Smooth muscle cell (in vitro differentiated cells): ENCODE measurements around the gene RBX1. TPM values are rescaled to one million over a fixed set of nuclear protein-coding genes. Genes with fewer than 3 reads are reported as not detected.

Experiments
- DNase-seq: peaks from one replicate; lab custom pipeline; 2025; ENCODE audit not compliant: unreplicated experiment; lab: John Stamatoyannopoulos, UW
- H2AFZ ChIP-seq: fragments of 200-600 bp; sonication (generic); 2 replicates; pipeline ENCODE4 v1.6.0; 2016; ENCODE audit warnings: antibody characterized with exemption, low read depth, mild to moderate bottlenecking
- H3F3A ChIP-seq: fragments of 200-600 bp; sonication (generic); 2 replicates; pipeline ENCODE4 v1.6.0; 2017; ENCODE audit warnings: antibody characterized with exemption, low read depth
- H3K27ac ChIP-seq: fragments of 200-600 bp; sonication (generic); 2 replicates; pipeline ENCODE4 v1.5.1; 2016; ENCODE audit warnings: low read depth, mild to moderate bottlenecking
- H3K27me3 ChIP-seq: fragments of 200-600 bp; sonication (generic); 2 replicates; pipeline ENCODE4 v1.6.1; 2016; ENCODE audit warnings: low read depth, mild to moderate bottlenecking
- H3K36me3 ChIP-seq: fragments of 200-600 bp; sonication (generic); 2 replicates; pipeline ENCODE4 v1.5.1; 2016; ENCODE audit warnings: low read depth
- H3K4me1 ChIP-seq: fragments of 200-600 bp; sonication (generic); 2 replicates; pipeline ENCODE4 v1.5.1; 2016; ENCODE audit warnings: low read depth
- H3K4me2 ChIP-seq: fragments of 200-600 bp; sonication (generic); 2 replicates; pipeline ENCODE4 v1.6.0; 2016; ENCODE audit warnings: mild to moderate bottlenecking
- H3K4me3 ChIP-seq: fragments of 200-600 bp; sonication (generic); 2 replicates; pipeline ENCODE4 v1.5.1; 2016; ENCODE audit warnings: mild to moderate bottlenecking
- H3K79me2 ChIP-seq: fragments of 200-600 bp; sonication (generic); 2 replicates; pipeline ENCODE4 v1.6.0; 2016; ENCODE audit warnings: low read depth, mild to moderate bottlenecking
- H3K9ac ChIP-seq: fragments of 200-600 bp; sonication (generic); 2 replicates; pipeline ENCODE4 v1.6.0; 2016; ENCODE audit warnings: low read depth
- H3K9me3 ChIP-seq: fragments of 200-600 bp; sonication (generic); replicated peaks from 2 replicates; pipeline ENCODE4 v1.5.1; 2016; ENCODE audit warnings: low read depth
- H4K20me1 ChIP-seq: fragments of 200-600 bp; sonication (generic); 2 replicates; pipeline ENCODE4 v1.6.0; 2016; ENCODE audit warnings: low read depth
- CTCF ChIP-seq: fragments of 200-600 bp; sonication (generic); IDR thresholded peaks from 2 replicates; pipeline ENCODE4 v1.5.1; 2017; ENCODE audit warnings: borderline replicate concordance, mild to moderate bottlenecking, antibody characterized with exemption; ENCODE audit not compliant: insufficient read depth, poor library complexity, severe bottlenecking
- WGBS: methylation state at CpG from one replicate; pipeline ENCODE4 v1.1.7; 2016; ENCODE audit warnings: low lambda C conversion rate; 5-methylcytosine and 5-hydroxymethylcytosine counted together
- polyA plus RNA-seq: library from polyadenylated mRNA; unstranded; fragments of >200 nt; fragmentation: Nextera tagmentation; extraction: Ambion mirVana; gene quantifications from 2 replicates; pipeline ENCODE4 v1.2.1, GENCODE V29; 2016
- total RNA-seq: library from RNA; depleted of rRNA; stranded (reverse); fragments of >200 nt; gene quantifications from 2 replicates; pipeline ENCODE4 v1.2.3, GENCODE V29; 2014

RBX1 gene
- total and polyA plus RNA-seq, 2 experiments from 2014 or later = 127 to 277 TPM

DNA sequence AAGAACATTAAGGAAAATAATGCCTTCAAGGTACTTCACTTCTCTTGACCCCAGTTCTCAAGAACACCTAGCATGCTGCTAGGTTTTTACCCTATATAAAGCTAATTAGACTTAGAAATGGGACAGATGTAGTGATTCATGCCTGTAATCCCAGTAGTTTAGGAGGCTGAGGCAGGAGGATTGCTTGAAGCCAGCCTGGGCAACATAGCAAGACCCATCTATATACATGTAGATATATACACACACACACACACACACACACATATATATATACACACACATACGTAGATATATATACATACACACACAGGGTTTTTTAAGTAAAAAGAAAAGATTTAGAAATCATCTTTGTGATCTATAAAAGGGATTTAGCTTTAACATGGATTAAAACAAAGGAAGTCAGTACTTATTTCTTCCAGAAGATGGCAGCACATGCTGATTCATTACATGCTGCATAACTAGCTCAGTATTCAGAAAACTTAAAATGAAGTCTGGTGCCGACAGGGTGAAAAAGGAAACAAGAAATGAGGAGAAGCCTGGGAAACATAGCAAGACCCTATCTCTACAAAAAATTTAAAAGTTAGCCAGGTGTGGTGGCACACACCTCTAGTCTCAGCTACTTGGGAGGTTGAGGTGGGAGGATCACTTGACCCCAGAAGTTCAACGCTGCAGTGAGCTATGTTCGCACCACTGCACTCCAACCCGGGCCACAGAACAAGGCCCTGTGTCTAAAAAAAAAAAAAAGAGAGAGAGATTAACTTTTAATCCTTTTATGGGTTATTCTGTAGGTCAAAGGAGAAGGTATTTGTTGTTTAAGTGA lies 28.5 kb upstream of the RBX1 start:
- Histone ChIP-seq H2AFZ (no peak overlapping the region), H3K79me2 (no peaks in the 10 kb centered on the region), H3K27me3 (no peaks in the 10 kb centered on the region), H3K4me2 (no peak overlapping the region), H3K9ac (no peak overlapping the region), H3K4me3 (no peak overlapping the region), H3F3A (peaks cover 4% of the 10 kb centered on the region), H3K4me1 (no peaks in the 10 kb centered on the region), H4K20me1 (no peaks in the 10 kb centered on the region), H3K36me3 (peaks cover 22% of the 10 kb centered on the region), H3K9me3 (no peaks in the 10 kb centered on the region), H3K27ac (no peak overlapping the region)
- WGBS = 75% methylated on average over 5 of the region's 5 CpGs
- no peak for DNase-seq
- peak; percentile 71 for TF ChIP-seq CTCF

- H3K36me3 ChIP-seq = peaks cover 28% of the 10 kb centered on the region
- no peaks in the 10 kb centered on the region for H4K20me1 ChIP-seq
- no peak overlapping the region for H3K4me2 ChIP-seq
- H3K79me2 ChIP-seq = no peaks in the 10 kb centered on the region
- no peaks in the 10 kb centered on the region for H3F3A ChIP-seq
- no peaks in the 10 kb centered on the region for H3K4me1 ChIP-seq
- WGBS = 38% methylated on average over 1 of the region's 1 CpG
- no peak overlapping the region for H2AFZ ChIP-seq
- no peaks in the 10 kb centered on the region for H3K27me3 ChIP-seq
- H3K27ac ChIP-seq = no peak overlapping the region
- no peak for TF ChIP-seq CTCF
- H3K9me3 ChIP-seq = no peaks in the 10 kb centered on the region
- H3K9ac ChIP-seq = no peak overlapping the region
- no peak overlapping the region for H3K4me3 ChIP-seq
- DNase-seq = no peak
Measured at GRCh38 chr22:40928657-40929056, 22.5 kb upstream of the RBX1 start.

- Histone ChIP-seq H3K4me3 (no peak overlapping the region), H3K36me3 (peaks cover 6% of the 10 kb centered on the region), H3F3A (no peaks in the 10 kb centered on the region), H3K79me2 (no peaks in the 10 kb centered on the region), H3K27ac (no peak overlapping the region), H3K27me3 (no peaks in the 10 kb centered on the region), H2AFZ (no peak overlapping the region), H3K9ac (no peak overlapping the region), H3K4me1 (no peaks in the 10 kb centered on the region), H3K9me3 (no peaks in the 10 kb centered on the region), H3K4me2 (no peak overlapping the region), H4K20me1 (no peaks in the 10 kb centered on the region)
- 100% methylated on average over 2 of the region's 2 CpGs for WGBS
- no peak for DNase-seq
- no peak for TF ChIP-seq CTCF
Measured at GRCh38 chr22:40932396-40932795, 18.8 kb upstream of the RBX1 start.

DNA sequence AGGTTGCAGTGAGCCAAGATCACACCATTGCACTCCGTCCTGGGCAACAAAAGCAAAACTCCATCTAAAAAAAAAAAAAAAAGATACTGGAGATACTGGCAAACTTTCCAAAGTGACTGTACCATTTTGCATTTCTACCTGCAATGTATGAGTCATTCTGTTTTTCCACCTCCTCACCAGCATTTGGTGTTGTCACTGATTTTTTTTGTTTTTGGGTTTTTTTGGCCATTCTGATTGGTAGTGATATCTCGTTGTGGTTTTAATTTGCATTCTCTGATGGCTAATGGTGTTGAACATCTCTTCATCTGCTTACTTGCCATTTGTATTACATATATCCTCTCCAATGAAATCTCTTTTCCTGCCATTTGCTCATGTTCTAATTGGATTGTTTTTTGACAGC lies 12.0 kb upstream of the RBX1 start:
- no peaks in the 10 kb centered on the region for H3K79me2 ChIP-seq
- H2AFZ ChIP-seq = no peak overlapping the region
- H3F3A ChIP-seq = no peaks in the 10 kb centered on the region
- H3K27me3 ChIP-seq = no peaks in the 10 kb centered on the region
- DNase-seq = no peak
- no peaks in the 10 kb centered on the region for H3K4me1 ChIP-seq
- 86% methylated on average over 2 of the region's 2 CpGs for WGBS
- H3K4me3 ChIP-seq = no peak overlapping the region
- no peak overlapping the region for H3K27ac ChIP-seq
- no peak overlapping the region for H3K4me2 ChIP-seq
- H3K9me3 ChIP-seq = no peaks in the 10 kb centered on the region
- no peak overlapping the region for H3K9ac ChIP-seq
- H4K20me1 ChIP-seq = no peaks in the 10 kb centered on the region
- TF ChIP-seq CTCF = no peak
- H3K36me3 ChIP-seq = no peaks in the 10 kb centered on the region
